ENCODE measurements around the gene ART5.

The ART5 gene

GRCh38 chr11:3615998-3616397 is 25.8 kb downstream of the ART5 start:
- Histone ChIP-seq H3K9ac (no peak overlapping the region), H3K27ac (peak overlapping the region in 1 of 11 experiments; percentile 31; a peak in 2 of 22 replicates), H4K20me1 (no peaks in the 10 kb centered on the region), H3K4me1 (peaks cover 11 to 30% (median 22%) of the 10 kb centered on the region in 10 experiments; a peak in 19 of 20 replicates), H3K4me2 (peak overlapping the region in 4 of 11 experiments; percentile 16 to 84 (median 59); a peak in 4 of 22 replicates), H3K27me3 (no peaks in the 10 kb centered on the region), H3K4me3 (no peak overlapping the region), H3K36me3 (no peaks in the 10 kb centered on the region), H3K9me3 (replicated peaks in 1 of 11) (peaks cover 5 to 10% (median 8%) of the 10 kb centered on the region in 11 experiments; a peak in 15 of 22 replicates)
- TF ChIP-seq Cebpa-rat (IDR thresholded peaks at IDR 0.05): no peak

GRCh38 chr11:3614742-3615171 is 27.0 kb downstream of the ART5 start:
- H3K27me3 ChIP-seq: no peaks in the 10 kb centered on the region
- H4K20me1 ChIP-seq: no peaks in the 10 kb centered on the region
- H3K4me3 ChIP-seq: no peak overlapping the region
- no peaks in the 10 kb centered on the region for H3K36me3 ChIP-seq
- peaks cover 5 to 10% (median 8%) of the 10 kb centered on the region in 11 experiments; a peak in 15 of 22 replicates for H3K9me3 ChIP-seq (replicated peaks in 1 of 11)
- peak overlapping the region in 1 of 11 experiments; percentile 19; a peak in 2 of 22 replicates for H3K9ac ChIP-seq
- peak overlapping the region; percentile 24 to 87 (median 46); a peak in 21 of 22 replicates for H3K4me2 ChIP-seq
- 0 out of 22 replicates have a peak overlapping the region, but pooled peaks of 1 of the 11 experiments have one; percentile 3 for H3K27ac ChIP-seq
- no peak for TF ChIP-seq Cebpa-rat (IDR thresholded peaks at IDR 0.05)
- peaks cover 11 to 30% (median 18%) of the 10 kb centered on the region in 10 experiments; a peak in 19 of 20 replicates for H3K4me1 ChIP-seq

- peaks cover 11 to 30% (median 17%) of the 10 kb centered on the region in 10 experiments; a peak in 18 of 20 replicates for H3K4me1 ChIP-seq
- TF ChIP-seq Cebpa-rat (IDR thresholded peaks at IDR 0.05): no peak
- H3K36me3 ChIP-seq: no peaks in the 10 kb centered on the region
- H3K9me3 ChIP-seq (replicated peaks in 1 of 11): peaks cover 5 to 10% (median 8%) of the 10 kb centered on the region in 11 experiments; a peak in 15 of 22 replicates
- peak overlapping the region; percentile 24 to 87 (median 46); a peak in 20 of 22 replicates for H3K4me2 ChIP-seq
- H4K20me1 ChIP-seq: no peaks in the 10 kb centered on the region
- H3K27me3 ChIP-seq: no peaks in the 10 kb centered on the region
- no peak overlapping the region for H3K4me3 ChIP-seq
- H3K9ac ChIP-seq: peak overlapping the region in 1 of 11 experiments; percentile 19; a peak in 2 of 22 replicates
- 0 out of 22 replicates have a peak overlapping the region, but pooled peaks of 1 of the 11 experiments have one; percentile 3 for H3K27ac ChIP-seq
Measured at GRCh38 chr11:3613998-3614741, 27.6 kb downstream of the ART5 start.

DNA sequence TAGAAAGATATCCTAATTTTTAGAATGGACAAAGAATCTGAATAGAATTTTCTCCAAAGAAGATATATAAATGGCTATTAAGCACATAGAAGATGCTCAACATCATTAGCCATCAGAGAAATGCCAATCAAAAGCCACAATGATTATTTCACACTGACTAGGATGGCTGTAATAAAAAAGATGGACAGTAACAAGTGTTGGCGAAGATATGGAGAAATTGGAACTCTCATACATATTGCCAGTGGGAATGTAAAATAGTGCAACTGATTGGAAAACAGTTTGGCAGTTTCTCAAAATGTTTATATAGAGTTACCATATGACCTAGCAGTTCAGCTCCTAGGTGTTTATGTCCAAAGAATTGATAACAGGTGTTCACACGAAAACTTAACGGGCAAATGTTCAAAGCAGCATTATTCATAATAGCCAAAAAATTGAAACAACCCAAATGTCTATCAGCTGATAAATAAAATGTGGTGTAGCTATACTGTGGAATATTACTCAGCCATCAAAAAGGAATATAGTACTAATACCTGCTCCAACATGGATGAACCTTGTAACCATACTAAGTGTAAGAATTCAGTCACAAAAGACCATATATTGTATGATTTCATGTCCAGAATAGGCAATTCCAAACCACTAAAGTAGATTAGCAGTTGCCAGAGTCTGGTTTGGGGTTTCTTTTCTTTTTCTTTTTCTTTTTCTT is 29.7 kb downstream of the ART5 start:
- H3K4me2 ChIP-seq: no peak overlapping the region
- H3K36me3 ChIP-seq: no peaks in the 10 kb centered on the region
- H3K4me3 ChIP-seq: no peak overlapping the region
- no peaks in the 10 kb centered on the region for H3K27me3 ChIP-seq
- H3K4me1 ChIP-seq: peaks cover 11 to 30% (median 17%) of the 10 kb centered on the region in 10 experiments; a peak in 18 of 20 replicates
- peaks cover 5 to 10% (median 8%) of the 10 kb centered on the region in 11 experiments; a peak in 15 of 22 replicates for H3K9me3 ChIP-seq (replicated peaks in 1 of 11)
- H3K27ac ChIP-seq: no peak overlapping the region
- no peaks in the 10 kb centered on the region for H4K20me1 ChIP-seq
- TF ChIP-seq Cebpa-rat (IDR thresholded peaks at IDR 0.05): no peak
- no peak overlapping the region for H3K9ac ChIP-seq

DNA sequence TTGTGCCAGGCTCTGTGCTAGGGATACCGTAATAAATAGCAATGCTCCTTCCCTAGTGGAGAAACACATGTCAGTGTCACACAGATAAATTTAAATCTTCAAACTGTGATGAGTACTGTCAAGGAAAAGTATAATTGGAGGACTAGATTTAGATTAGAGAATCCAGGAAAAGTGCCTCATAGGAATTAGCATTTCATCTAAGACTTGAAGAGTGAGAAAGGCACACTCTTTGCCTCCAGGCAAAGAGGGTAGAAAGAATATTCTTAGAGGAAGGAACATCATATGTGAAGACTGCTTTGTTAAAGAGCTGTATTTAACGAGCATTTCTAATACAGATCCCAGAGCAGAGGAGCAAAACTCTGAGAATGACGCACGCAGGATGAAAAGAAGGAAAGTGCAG is 30.9 kb downstream of the ART5 start:
- Histone ChIP-seq H4K20me1 (no peaks in the 10 kb centered on the region), H3K27ac (no peak overlapping the region), H3K9ac (no peak overlapping the region), H3K9me3 (replicated peaks in 1 of 11) (peaks cover 5 to 10% (median 8%) of the 10 kb centered on the region in 11 experiments; a peak in 15 of 22 replicates), H3K36me3 (no peaks in the 10 kb centered on the region), H3K4me3 (no peak overlapping the region), H3K4me1 (peaks cover 11 to 25% (median 17%) of the 10 kb centered on the region in 10 experiments; a peak in 18 of 20 replicates), H3K27me3 (no peaks in the 10 kb centered on the region), H3K4me2 (no peak overlapping the region)
- TF ChIP-seq Cebpa-rat (IDR thresholded peaks at IDR 0.05): no peak

DNA sequence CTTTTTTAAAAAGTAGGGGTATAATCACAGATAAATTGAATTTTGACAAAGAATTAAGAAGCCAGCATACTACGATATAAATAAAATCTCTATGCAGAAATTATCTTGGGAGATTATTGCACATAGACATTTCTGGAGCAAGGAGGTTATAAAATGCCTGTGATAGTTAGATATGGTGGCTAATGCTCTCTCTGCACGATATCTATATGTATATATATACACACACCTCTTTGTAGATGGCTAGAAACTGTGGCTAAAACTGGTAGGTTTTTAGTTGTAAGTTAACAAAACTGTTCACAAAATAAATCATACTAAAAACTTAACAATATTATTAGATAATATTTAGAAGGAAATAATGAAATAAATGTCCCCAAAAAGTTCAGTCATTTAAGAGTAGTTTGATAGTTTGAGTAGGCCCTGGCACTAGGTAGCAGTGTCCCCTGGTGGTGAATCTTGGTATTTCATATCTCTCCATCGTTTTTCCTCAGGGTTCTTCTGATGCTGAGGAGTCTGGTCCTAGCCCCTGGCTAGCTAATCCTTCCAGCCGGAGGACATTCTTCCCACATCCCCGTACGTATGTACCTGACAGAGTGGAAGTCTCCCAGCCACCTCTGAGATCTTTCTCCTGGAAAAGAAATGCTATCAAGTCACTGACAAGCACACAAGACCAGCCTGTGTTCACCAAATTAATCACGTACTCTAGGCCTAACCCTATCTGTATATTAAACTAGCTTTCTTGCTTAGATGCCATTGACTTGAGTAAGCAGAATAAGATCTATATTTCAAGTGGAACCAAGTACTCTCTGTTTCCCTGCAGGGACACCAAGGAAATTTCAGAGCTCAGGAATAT is 32.2 kb downstream of the ART5 start:
- TF ChIP-seq Cebpa-rat (IDR thresholded peaks at IDR 0.05): no peak
- H3K27me3 ChIP-seq: no peaks in the 10 kb centered on the region
- H3K9me3 ChIP-seq (replicated peaks in 1 of 11): peaks cover 5 to 10% (median 8%) of the 10 kb centered on the region in 11 experiments; a peak in 15 of 22 replicates
- H3K4me1 ChIP-seq: peaks cover 6 to 13% (median 10%) of the 10 kb centered on the region in 10 experiments; a peak in 18 of 20 replicates
- no peaks in the 10 kb centered on the region for H4K20me1 ChIP-seq
- H3K27ac ChIP-seq: no peak overlapping the region
- no peak overlapping the region for H3K9ac ChIP-seq
- H3K4me3 ChIP-seq: no peak overlapping the region
- H3K36me3 ChIP-seq: no peaks in the 10 kb centered on the region
- no peak overlapping the region for H3K4me2 ChIP-seq

DNA sequence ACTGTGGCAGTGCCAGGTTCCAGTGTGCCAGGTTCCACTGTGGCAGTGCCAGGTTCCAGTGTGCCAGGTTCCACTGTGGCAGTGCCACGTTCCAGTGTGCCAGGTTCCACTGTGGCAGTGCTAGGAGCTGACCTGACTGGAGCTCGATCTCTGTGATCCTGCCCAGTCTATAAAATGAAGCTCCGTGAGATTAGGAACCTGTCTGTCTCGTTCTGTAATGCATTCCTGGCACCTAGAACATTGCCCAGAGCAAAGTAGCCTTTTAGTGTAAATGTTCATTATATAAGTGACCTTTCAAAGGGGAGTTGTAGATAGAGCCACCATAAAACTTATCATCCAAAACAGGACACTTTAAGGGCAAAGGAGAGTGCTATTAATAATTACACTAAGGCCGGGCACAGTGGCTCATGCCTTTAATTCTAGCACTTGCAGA is 36.0 kb downstream of the ART5 start:
- no peaks in the 10 kb centered on the region for H4K20me1 ChIP-seq
- no peaks in the 10 kb centered on the region for H3K4me1 ChIP-seq
- H3K27me3 ChIP-seq: no peaks in the 10 kb centered on the region
- H3K36me3 ChIP-seq: no peaks in the 10 kb centered on the region
- H3K9me3 ChIP-seq (replicated peaks in 1 of 11): no peaks in the 10 kb centered on the region
- no peak overlapping the region for H3K4me3 ChIP-seq
- no peak overlapping the region for H3K27ac ChIP-seq
- TF ChIP-seq Cebpa-rat (IDR thresholded peaks at IDR 0.05): no peak
- no peak overlapping the region for H3K4me2 ChIP-seq
- H3K9ac ChIP-seq: no peak overlapping the region

DNA sequence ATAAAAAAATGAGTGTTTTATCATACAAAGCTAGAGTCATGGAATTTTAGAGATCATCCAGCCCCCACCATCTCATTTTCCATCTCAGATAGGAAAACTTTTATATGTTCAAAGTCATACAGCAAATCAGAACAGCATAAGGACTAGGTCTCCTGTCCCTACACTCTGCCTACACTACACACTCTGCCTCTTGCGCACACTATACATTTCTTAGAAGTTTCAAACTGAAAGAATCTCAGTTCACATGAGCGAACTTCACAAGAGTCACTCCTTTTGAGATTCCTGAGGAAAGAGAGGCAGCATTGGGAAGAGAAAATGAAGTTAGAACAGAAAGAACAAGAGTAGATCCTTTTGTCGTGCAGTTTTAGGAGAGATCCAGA is 36.5 kb downstream of the ART5 start:
- H3K36me3 ChIP-seq: no peaks in the 10 kb centered on the region
- H3K27ac ChIP-seq: no peak overlapping the region
- no peak overlapping the region for H3K4me3 ChIP-seq
- no peaks in the 10 kb centered on the region for H3K27me3 ChIP-seq
- H3K9ac ChIP-seq: no peak overlapping the region
- no peaks in the 10 kb centered on the region for H3K9me3 ChIP-seq (replicated peaks in 1 of 11)
- H3K4me2 ChIP-seq: no peak overlapping the region
- no peaks in the 10 kb centered on the region for H3K4me1 ChIP-seq
- no peak for TF ChIP-seq Cebpa-rat (IDR thresholded peaks at IDR 0.05)
- H4K20me1 ChIP-seq: no peaks in the 10 kb centered on the region
